Rectal smooth muscle tissue (tissue), 1 donor: ENCODE data around the gene GXYLT2.

Source experiments
- H3K27ac ChIP-seq: one replicate; pipeline ENCODE4 v1.7.0; 2013; ENCODE audit warnings: low read depth, low read length, inconsistent platforms
- H3K27me3 ChIP-seq: one replicate; pipeline ENCODE4 v1.7.0; 2013; ENCODE audit warnings: low read length; ENCODE audit not compliant: control insufficient read depth, insufficient read depth
- H3K36me3 ChIP-seq: one replicate; pipeline ENCODE4 v1.7.0; 2013; ENCODE audit warnings: low read length; ENCODE audit not compliant: control insufficient read depth, insufficient read depth
- H3K4me1 ChIP-seq: one replicate; pipeline ENCODE4 v1.7.0; 2013; ENCODE audit warnings: low read length; ENCODE audit not compliant: control insufficient read depth, insufficient read depth
- H3K4me3 ChIP-seq: one replicate; pipeline ENCODE4 v1.7.0; 2013; ENCODE audit warnings: low read length
- H3K9ac ChIP-seq: one replicate; pipeline ENCODE4 v1.7.0; 2013; ENCODE audit warnings: low read length

The GXYLT2 gene

DNA sequence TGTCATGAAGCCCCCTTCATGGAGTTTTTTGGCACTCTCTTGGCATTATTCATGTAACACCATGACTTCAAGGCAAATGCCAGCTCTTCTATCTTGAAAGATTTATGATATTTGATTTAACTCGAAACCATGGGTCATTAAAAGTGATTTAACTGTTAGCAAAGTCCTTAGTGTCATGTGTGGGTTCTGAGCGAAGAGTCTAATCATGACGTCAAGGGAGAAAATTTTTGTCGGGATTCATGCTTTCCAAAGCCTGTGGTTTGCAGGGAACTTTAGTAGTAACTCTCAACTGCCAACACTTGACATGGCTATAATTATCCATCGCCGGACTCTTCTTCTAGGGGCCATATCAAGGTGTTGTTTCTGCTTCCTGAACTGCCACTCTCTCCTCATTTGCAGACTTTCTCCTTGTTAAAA, 11.5 kb downstream of the GXYLT2 start:
- Histone ChIP-seq H3K36me3 (no peaks in the 10 kb centered on the region), H3K9ac (no peak overlapping the region), H3K4me3 (no peak overlapping the region), H3K4me1 (no peaks in the 10 kb centered on the region), H3K27ac (no peak overlapping the region), H3K27me3 (no peaks in the 10 kb centered on the region)

DNA sequence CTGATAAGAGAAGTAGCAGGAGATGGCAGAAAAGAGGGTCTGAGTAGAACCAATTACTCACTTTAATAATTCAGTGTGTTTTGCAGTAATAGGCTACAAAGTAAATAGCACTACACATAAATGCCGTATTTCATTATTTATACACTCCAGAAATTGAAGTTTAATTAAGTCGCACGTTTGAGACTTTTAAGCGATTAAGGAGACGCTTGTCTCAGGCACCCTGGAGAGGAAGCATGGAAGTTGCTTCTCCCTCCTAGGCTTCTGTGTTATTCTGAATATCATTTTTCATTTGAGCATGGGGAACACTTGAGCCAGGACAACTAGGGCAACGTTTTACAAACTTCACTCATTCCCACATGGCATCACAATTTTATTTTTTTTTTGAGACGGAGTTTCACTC, 12.2 kb downstream of the GXYLT2 start:
- H3K36me3 ChIP-seq = no peaks in the 10 kb centered on the region
- H3K4me3 ChIP-seq = no peak overlapping the region

DNA sequence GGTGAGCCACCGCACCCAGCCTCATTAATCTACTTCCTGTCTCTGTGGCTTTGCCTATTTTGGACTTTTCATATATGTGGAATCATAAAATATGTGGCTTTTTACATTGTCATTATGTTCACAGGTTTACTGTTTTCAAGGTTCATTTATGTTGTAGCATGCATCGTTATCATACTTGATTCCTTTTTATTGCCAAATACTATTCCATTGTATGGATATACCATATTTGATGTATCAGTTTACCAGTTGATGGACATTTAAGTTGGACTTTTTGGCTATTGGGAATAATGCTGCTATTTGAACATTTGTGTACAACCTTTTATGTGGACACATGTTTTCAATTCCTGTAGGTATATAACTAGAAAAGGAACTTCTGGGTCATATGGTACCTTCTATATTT, 14.0 kb downstream of the GXYLT2 start:
- no peaks in the 10 kb centered on the region for H3K27me3 ChIP-seq
- H3K9ac ChIP-seq = no peak overlapping the region
- H3K36me3 ChIP-seq = no peaks in the 10 kb centered on the region
- no peak overlapping the region for H3K4me3 ChIP-seq
- H3K27ac ChIP-seq = no peak overlapping the region
- H3K4me1 ChIP-seq = no peaks in the 10 kb centered on the region

More for the DNA sequence above, 12.2 kb downstream of the GXYLT2 start:
- Histone ChIP-seq H3K27me3 (no peaks in the 10 kb centered on the region), H3K9ac (no peak overlapping the region), H3K4me1 (no peaks in the 10 kb centered on the region), H3K27ac (no peak overlapping the region)

DNA sequence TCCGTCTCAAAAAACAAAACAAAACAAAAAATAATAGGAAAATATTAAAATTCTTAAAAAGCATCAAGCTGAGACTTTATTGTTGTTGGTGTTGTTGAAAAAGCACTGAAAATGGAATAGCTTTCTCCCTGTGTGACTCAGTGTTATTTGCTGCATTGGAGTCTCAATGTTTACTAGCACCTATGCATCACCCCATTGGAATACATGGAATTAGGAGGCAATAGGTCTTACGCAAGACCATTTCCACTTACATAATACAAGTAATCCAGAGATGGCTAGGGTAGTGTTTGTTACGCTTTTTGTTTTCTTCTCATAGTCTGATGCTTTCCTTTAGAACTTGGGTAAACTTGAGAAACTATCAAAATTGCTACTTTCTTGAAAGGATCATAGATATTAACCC, 15.2 kb downstream of the GXYLT2 start:
- Histone ChIP-seq H3K27me3 (no peaks in the 10 kb centered on the region), H3K9ac (no peak overlapping the region), H3K4me3 (no peak overlapping the region), H3K36me3 (no peaks in the 10 kb centered on the region), H3K4me1 (peaks cover 2% of the 10 kb centered on the region), H3K27ac (no peak overlapping the region)

DNA sequence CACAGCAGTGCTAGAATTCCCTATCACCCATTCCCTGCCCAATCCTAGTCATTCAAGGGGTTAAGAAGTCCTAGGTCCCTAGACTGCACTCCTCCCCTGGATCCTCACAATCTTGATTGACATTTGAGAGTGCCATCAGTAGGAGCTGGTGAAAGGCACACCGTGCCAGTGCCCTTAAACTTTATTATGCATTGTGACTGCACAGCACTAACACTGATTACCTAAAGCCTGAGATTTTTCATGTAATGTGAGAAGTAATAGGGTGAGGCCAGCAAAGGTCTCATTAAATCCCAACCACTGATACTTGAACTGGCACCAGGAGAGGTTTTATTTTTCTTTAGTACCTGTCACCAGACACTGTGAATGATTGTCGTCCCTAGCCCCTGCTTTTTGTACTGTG, 16.3 kb downstream of the GXYLT2 start:
- peaks cover 2% of the 10 kb centered on the region for H3K4me1 ChIP-seq
- no peaks in the 10 kb centered on the region for H3K27me3 ChIP-seq
- H3K9ac ChIP-seq = no peak overlapping the region
- no peak overlapping the region for H3K27ac ChIP-seq
- H3K4me3 ChIP-seq = no peak overlapping the region
- H3K36me3 ChIP-seq = no peaks in the 10 kb centered on the region

DNA sequence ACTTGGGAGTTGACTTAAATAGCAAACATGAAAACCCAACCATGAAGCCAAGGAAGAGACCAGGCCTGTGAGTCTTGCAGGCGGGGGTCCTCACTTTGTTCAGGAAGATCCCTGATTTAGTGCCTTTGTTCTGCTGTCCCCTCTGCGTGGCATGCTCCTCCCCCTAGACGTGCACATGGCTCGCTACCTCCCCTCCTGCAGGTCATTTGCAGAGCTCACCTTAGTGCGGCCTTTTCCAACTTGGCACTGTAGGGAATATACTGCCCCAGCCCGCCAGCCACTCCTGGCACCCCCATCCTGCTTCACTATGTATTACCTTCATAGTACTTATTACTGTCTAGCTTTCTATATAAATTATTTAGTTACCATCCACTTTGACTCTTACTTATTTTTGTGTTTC, 18.3 kb downstream of the GXYLT2 start:
- Histone ChIP-seq H3K9ac (no peak overlapping the region), H3K36me3 (no peaks in the 10 kb centered on the region), H3K27ac (no peak overlapping the region), H3K27me3 (no peaks in the 10 kb centered on the region), H3K4me1 (peaks cover 2% of the 10 kb centered on the region), H3K4me3 (no peak overlapping the region)

DNA sequence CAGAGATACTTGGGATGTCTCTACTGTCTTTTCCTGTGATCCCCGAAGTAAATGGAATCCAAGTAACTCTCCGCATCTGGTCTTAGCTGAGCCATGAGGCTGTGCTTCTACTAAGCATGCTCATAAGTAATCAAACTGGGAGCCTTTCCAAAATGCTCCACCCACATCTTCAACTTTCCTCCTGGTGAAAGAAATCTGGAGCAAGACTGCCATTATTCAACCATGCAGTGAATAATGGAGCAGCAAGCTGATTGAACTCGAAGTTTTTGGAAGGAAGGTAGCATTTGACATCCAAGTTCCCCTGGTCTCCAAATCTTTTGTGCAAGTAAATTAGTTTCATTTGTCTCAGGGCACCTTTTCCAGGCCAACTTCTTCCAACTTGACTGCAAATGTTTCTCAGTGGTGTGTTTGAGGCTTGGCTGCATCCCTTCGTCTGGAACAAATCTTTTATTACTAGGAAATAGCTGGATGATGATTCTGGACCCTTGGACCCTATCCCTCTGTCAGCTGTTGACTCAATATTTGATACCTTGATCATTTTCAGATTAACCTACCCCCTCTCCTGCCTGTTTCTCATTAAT, 19.4 kb downstream of the GXYLT2 start:
- H3K4me3 ChIP-seq = no peak overlapping the region
- no peak overlapping the region for H3K27ac ChIP-seq
- H3K36me3 ChIP-seq = no peaks in the 10 kb centered on the region
- H3K9ac ChIP-seq = no peak overlapping the region
- no peaks in the 10 kb centered on the region for H3K27me3 ChIP-seq
- peaks cover 2% of the 10 kb centered on the region for H3K4me1 ChIP-seq

DNA sequence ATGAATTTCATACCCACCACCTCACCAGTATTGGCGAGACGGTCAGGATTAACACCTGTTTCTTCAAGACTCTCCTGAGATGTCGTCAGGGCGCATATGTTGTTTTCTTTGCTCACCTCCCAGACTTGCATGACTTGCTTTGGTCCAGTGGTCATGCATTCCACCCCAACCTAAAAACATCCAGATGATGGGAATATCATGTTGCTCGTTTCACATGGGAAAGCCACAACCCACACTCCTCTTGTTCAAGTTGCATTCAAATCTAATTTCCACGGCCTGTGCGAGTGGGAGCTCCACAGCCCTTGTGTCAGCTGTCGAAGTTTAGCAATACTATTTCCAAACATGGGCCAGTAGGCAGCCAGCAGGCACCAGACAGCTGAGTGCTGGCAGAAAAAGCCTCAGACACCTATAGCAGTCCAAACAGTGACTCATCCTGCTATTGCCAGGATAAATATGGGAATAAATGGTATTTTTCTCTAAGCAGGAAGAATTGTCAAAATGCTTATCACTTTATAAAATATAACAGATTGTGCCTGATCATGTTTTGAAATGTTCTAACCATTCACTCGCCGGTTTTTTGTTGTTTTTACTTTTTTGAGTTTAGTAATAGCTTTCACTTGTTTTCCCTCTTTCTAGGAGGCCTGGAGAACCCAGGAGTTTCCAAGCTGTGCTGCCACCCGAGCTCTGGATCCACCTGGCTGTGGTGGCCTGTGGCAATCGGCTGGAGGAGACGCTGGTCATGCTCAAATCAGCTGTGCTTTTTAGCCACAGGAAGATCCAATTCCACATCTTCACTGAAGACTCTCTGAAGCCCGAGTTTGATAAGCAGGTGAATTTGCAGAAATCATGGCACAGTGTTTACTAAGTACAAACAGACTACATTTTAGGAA, 20.1 kb downstream of the GXYLT2 start:
- Histone ChIP-seq H3K36me3 (no peaks in the 10 kb centered on the region), H3K27ac (no peak overlapping the region), H3K27me3 (no peaks in the 10 kb centered on the region), H3K9ac (no peak overlapping the region), H3K4me3 (no peak overlapping the region), H3K4me1 (peaks cover 2% of the 10 kb centered on the region)

DNA sequence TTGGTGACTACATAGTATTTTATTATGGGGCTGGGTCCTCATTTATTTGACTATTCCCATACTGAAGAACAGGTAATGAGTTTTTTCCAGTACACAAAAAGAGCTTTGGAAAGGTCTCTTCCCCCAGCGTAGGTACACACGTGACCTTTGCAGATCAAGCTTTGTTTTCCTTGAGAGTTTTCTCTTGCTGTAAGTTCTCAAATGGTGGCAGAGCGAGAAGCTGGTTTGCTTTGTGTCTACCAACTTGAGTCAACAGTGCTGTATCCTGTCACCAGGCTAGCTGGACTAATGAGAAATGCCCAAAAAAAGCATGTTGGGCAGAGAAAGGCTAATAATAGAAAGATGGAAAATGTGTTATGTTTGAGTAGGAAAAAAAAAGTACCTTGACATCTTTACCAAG, 21.7 kb downstream of the GXYLT2 start:
- no peak overlapping the region for H3K27ac ChIP-seq
- H3K36me3 ChIP-seq = no peaks in the 10 kb centered on the region
- H3K9ac ChIP-seq = no peak overlapping the region
- no peak overlapping the region for H3K4me3 ChIP-seq
- peaks cover 2% of the 10 kb centered on the region for H3K4me1 ChIP-seq
- no peaks in the 10 kb centered on the region for H3K27me3 ChIP-seq

DNA sequence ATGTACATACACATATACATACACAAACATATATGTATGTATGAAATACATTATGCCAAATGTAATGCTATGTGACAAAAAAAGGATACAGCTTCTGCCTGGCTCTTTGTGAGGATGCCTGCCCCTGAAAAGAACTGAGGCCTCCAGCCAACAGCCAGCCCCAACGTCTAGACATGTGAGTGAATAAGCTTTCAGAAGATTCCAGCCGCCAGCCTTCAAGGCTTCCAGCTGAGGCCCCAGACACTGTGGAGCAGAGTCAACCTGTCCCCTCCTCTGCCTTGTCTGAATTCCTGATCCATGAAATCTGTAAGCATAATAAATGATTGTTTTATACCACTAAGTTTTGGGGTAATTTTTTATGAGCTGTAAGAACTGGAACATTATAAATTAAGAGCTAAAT, 24.7 kb downstream of the GXYLT2 start:
- H3K27ac ChIP-seq = no peak overlapping the region
- H3K27me3 ChIP-seq = no peaks in the 10 kb centered on the region
- H3K4me1 ChIP-seq = peaks cover 2% of the 10 kb centered on the region
- no peak overlapping the region for H3K4me3 ChIP-seq
- H3K9ac ChIP-seq = no peak overlapping the region
- H3K36me3 ChIP-seq = no peaks in the 10 kb centered on the region

DNA sequence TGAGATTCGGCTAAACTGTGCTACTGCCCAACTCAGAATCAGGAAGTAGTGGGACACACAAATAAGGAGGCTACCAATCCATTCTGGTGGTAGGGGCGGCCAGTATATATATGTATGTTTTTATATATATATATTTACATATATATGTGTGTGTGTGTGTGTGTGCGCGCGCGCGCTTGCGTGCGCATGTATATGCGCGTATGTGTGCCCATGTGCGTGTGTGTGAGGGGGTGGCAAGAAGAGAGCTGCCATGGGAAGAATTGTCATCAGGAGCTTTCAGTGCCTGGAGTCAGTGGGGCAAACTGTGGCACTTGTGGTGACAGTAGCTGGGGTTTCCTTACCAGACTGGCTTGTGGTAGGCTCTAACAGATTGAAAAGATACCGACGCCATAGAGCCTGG, 26.5 kb downstream of the GXYLT2 start:
- Histone ChIP-seq H3K4me1 (no peaks in the 10 kb centered on the region), H3K4me3 (no peak overlapping the region), H3K27ac (no peak overlapping the region), H3K9ac (no peak overlapping the region), H3K27me3 (no peaks in the 10 kb centered on the region), H3K36me3 (no peaks in the 10 kb centered on the region)

DNA sequence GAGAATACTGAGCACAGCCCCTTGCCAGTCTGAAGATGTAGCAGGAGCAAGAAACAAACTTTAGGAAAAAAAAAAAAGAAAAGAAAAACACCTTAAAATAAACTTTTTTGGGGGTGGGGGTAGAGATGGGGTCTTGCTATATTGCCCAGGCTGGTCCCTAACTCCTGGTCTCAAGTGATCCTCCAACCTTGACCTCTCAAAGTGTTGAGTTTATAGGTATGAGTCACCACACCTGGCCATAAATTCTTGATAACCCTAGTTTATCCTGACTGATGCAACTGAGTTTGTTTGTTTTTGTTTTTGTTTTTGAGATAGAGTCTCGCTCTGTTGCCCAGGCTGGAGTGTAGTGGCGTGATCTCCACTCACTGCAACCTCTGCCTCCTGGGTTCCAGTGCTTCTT, 28.4 kb downstream of the GXYLT2 start:
- Histone ChIP-seq H3K4me1 (no peaks in the 10 kb centered on the region), H3K4me3 (no peak overlapping the region), H3K36me3 (no peaks in the 10 kb centered on the region), H3K27ac (no peak overlapping the region), H3K9ac (no peak overlapping the region), H3K27me3 (no peaks in the 10 kb centered on the region)

DNA sequence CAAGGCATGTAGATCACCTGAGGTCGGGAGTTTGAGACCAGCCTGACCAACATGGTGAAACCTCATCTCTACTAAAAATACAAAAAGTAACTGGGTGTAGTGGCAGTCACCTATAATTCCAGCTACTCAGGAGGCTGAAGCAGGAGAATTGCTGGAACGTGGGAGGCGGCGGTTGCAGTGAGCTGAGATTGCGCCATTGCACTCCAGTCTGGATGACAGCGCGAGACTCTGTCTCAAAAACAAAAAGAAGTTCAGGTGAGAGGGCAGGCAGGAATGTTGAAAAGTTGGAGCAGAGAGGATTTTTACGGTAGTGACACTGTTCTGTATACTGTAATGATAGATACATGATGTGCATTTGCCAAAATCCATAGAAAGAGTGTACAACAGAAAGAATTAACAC, 31.7 kb downstream of the GXYLT2 start:
- Histone ChIP-seq H3K4me1 (no peaks in the 10 kb centered on the region), H3K9ac (no peak overlapping the region), H3K27ac (no peak overlapping the region), H3K27me3 (no peaks in the 10 kb centered on the region), H3K36me3 (no peaks in the 10 kb centered on the region), H3K4me3 (no peak overlapping the region)
